ENCODE measurements around the gene CST1.
"Not testable (repeated sequence)": the region's sequence is repeated elsewhere in the genome, so short reads cannot be mapped to it uniquely, and the experiment has no call there.

CST1 gene

DNA sequence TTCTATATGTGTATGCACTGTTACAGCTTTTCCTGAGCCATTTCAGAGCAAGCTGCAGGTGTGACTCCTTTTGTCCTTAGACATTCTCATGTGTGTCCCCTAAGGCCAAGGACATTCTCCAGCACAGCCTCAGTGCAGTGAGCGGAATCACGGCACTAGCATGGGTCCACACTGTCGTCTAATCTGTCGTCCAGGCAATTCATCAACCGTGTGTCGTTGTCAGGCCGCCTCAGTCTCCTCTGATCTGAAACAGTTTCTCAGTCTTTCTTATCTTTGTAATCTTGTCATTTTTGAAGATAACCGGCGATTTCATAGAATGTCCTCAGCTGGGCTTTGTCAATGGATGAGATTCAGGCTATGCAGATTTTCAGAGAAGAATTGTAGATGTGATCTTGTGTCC lies 31.4 kb downstream of the CST1 start:
- CTCF ChIA-PET; H3K4me1 ChIP-seq (ENCODE audit: control extremely low read depth in 1 of 4, control insufficient read depth in 4 of 4, insufficient read depth in 4 of 4, low read length in 3 of 4); H3K27me3 ChIP-seq (replicated peaks in 2 of 5; ENCODE audit: control insufficient read depth in 4 of 5, insufficient read depth in 5 of 5, low read length in 4 of 5); DNase-seq; H3K9me3 ChIP-seq (ENCODE audit: control extremely low read depth in 1 of 5, control insufficient read depth in 4 of 5, insufficient read depth in 2 of 5, low read depth in 1 of 5, low read length in 4 of 5); POLR2A ChIA-PET; H3K36me3 ChIP-seq (ENCODE audit: control insufficient read depth in 4 of 4, insufficient read depth in 4 of 4, low read length in 3 of 4); H3K4me3 ChIP-seq (ENCODE audit: control insufficient read depth in 1 of 7, extremely low read depth in 1 of 7, insufficient read depth in 4 of 7, low read depth in 2 of 7, low read length in 6 of 7); H3K27ac ChIP-seq (ENCODE audit: insufficient read depth in 1 of 2, low read depth in 1 of 2, low read length in 2 of 2, poor library complexity in 1 of 2, severe bottlenecking in 2 of 2): not testable (repeated sequence)
- 89% methylated on average over 4 of the region's 9 CpGs for WGBS (ENCODE audit: insufficient coverage)

DNA sequence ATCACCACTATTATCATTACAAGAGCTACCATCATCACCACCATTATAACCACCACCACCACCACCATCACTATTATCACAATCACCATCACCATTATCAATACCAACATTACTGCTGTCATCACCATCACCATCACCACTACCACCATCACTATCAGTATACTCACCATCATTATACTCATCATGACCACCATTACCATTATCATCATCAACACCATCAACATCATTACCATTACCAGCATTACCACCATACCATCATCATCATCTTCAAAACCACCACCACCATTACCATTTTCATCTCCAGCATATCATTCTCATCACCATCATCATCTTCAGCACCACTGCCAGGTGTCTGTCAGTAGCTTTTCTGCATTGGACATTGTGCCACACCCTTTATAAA lies 39.0 kb downstream of the CST1 start:
- CTCF ChIA-PET, POLR2A ChIA-PET: not testable (repeated sequence)

DNA sequence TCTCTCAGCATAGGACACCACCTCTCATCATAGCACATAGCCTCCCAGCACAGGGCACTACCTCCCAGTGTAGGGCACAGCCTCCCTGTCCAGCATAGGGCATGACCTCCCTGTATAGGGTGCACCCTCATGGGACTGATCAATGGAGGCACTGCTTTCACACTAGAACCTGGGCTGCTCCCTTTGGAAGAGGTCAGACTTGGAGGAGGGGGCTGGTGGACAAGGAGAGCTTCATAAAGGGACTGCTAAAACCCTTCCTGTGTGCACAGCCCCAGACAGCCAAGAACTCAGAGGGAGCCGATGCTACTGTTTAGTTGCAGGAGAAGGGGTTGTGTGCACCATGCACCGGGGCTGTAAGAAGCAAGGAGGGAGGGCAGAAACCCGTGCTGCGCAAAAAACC lies 40.0 kb downstream of the CST1 start:
- H3K4me3 ChIP-seq (ENCODE audit: control insufficient read depth in 1 of 7, extremely low read depth in 1 of 7, insufficient read depth in 4 of 7, low read depth in 2 of 7, low read length in 6 of 7), result no peak overlapping the region
- POLR2A ChIA-PET, result no interaction called here
- 94% methylated on average over 2 of the region's 4 CpGs for WGBS (ENCODE audit: insufficient coverage)

More for the DNA sequence above, 39.0 kb downstream of the CST1 start:
- H3K4me3 ChIP-seq (ENCODE audit: control insufficient read depth in 1 of 7, extremely low read depth in 1 of 7, insufficient read depth in 4 of 7, low read depth in 2 of 7, low read length in 6 of 7); H3K4me1 ChIP-seq (ENCODE audit: control extremely low read depth in 1 of 4, control insufficient read depth in 4 of 4, insufficient read depth in 4 of 4, low read length in 3 of 4); H3K36me3 ChIP-seq (ENCODE audit: control insufficient read depth in 4 of 4, insufficient read depth in 4 of 4, low read length in 3 of 4); H3K27me3 ChIP-seq (replicated peaks in 2 of 5; ENCODE audit: control insufficient read depth in 4 of 5, insufficient read depth in 5 of 5, low read length in 4 of 5); H3K9me3 ChIP-seq (ENCODE audit: control extremely low read depth in 1 of 5, control insufficient read depth in 4 of 5, insufficient read depth in 2 of 5, low read depth in 1 of 5, low read length in 4 of 5); DNase-seq; H3K27ac ChIP-seq (ENCODE audit: insufficient read depth in 1 of 2, low read depth in 1 of 2, low read length in 2 of 2, poor library complexity in 1 of 2, severe bottlenecking in 2 of 2): not testable (repeated sequence)

DNA sequence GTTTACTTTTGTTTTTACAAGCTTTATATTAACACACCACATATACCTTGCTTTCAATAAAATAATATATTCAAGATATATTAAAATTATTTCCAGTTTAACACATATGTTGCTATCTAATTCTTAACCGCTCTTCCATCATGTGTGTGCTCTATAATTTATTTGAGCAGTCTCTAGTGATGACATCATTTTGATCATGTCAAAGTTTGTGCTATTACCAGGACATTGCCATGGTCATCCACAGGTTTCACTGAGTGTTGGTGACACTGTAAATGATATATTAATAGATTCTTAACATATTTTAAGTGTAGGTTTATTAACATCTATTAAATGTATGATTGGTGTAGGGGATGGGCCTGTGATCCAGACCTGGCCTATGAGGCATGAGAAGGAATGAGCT lies 44.8 kb downstream of the CST1 start:
- peaks cover 0 to 2% (median 0%) of the 10 kb centered on the region in 5 experiments for H3K27me3 ChIP-seq (replicated peaks in 2 of 5; ENCODE audit: control insufficient read depth in 4 of 5, insufficient read depth in 5 of 5, low read length in 4 of 5)
- no peaks in the 10 kb centered on the region for H3K36me3 ChIP-seq (ENCODE audit: control insufficient read depth in 4 of 4, insufficient read depth in 4 of 4, low read length in 3 of 4)
- no peak overlapping the region for H3K4me3 ChIP-seq (ENCODE audit: control insufficient read depth in 1 of 7, extremely low read depth in 1 of 7, insufficient read depth in 4 of 7, low read depth in 2 of 7, low read length in 6 of 7)
- WGBS (ENCODE audit: insufficient coverage), result no CpG with 5 or more reads among the region's 1 CpG
- ChIA-PET CTCF (no interaction called here), POLR2A (no interaction called here)
- DNase-seq, result no peak
- H3K4me1 ChIP-seq (ENCODE audit: control extremely low read depth in 1 of 4, control insufficient read depth in 4 of 4, insufficient read depth in 4 of 4, low read length in 3 of 4), result no peaks in the 10 kb centered on the region
- H3K9me3 ChIP-seq (ENCODE audit: control extremely low read depth in 1 of 5, control insufficient read depth in 4 of 5, insufficient read depth in 2 of 5, low read depth in 1 of 5, low read length in 4 of 5), result peaks cover 0 to 3% (median 0%) of the 10 kb centered on the region in 5 experiments
- no peak overlapping the region for H3K27ac ChIP-seq (ENCODE audit: insufficient read depth in 1 of 2, low read depth in 1 of 2, low read length in 2 of 2, poor library complexity in 1 of 2, severe bottlenecking in 2 of 2)

More for the DNA sequence above, 40.0 kb downstream of the CST1 start:
- Histone ChIP-seq H3K4me1 (ENCODE audit: control extremely low read depth in 1 of 4, control insufficient read depth in 4 of 4, insufficient read depth in 4 of 4, low read length in 3 of 4) (no peaks in the 10 kb centered on the region), H3K27ac (ENCODE audit: insufficient read depth in 1 of 2, low read depth in 1 of 2, low read length in 2 of 2, poor library complexity in 1 of 2, severe bottlenecking in 2 of 2) (no peak overlapping the region), H3K9me3 (ENCODE audit: control extremely low read depth in 1 of 5, control insufficient read depth in 4 of 5, insufficient read depth in 2 of 5, low read depth in 1 of 5, low read length in 4 of 5) (peaks cover 0 to 3% (median 0%) of the 10 kb centered on the region in 5 experiments), H3K36me3 (ENCODE audit: control insufficient read depth in 4 of 4, insufficient read depth in 4 of 4, low read length in 3 of 4) (no peaks in the 10 kb centered on the region), H3K27me3 (replicated peaks in 2 of 5; ENCODE audit: control insufficient read depth in 4 of 5, insufficient read depth in 5 of 5, low read length in 4 of 5) (peaks cover 0 to 2% (median 0%) of the 10 kb centered on the region in 5 experiments)
- CTCF ChIA-PET, result no interaction called here
- no peak for DNase-seq

DNA sequence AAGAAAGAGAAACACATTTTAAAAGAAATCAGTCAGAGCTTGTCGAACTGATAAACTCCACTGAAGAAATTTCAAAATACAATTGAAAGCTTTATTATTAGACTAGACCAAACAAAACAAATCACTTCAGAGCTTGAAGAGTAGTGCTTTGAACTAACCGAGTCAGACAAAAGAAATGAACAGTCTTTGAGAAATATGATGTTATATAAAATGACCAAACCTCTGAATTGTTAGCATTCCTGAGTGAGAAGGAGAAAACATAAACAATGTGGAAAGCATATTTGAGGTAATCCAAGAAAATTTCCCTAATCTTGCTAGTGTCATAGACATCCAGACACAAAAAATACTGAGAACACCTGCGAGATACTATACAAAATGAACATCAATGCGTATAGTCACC lies 48.7 kb downstream of the CST1 start:
- no peaks in the 10 kb centered on the region for H3K9me3 ChIP-seq (ENCODE audit: control extremely low read depth in 1 of 5, control insufficient read depth in 4 of 5, insufficient read depth in 2 of 5, low read depth in 1 of 5, low read length in 4 of 5)
- no peak overlapping the region for H3K27ac ChIP-seq (ENCODE audit: insufficient read depth in 1 of 2, low read depth in 1 of 2, low read length in 2 of 2, poor library complexity in 1 of 2, severe bottlenecking in 2 of 2)
- ChIA-PET CTCF (no interaction called here), POLR2A (no interaction called here)
- no peaks in the 10 kb centered on the region for H3K4me1 ChIP-seq (ENCODE audit: control extremely low read depth in 1 of 4, control insufficient read depth in 4 of 4, insufficient read depth in 4 of 4, low read length in 3 of 4)
- no peak overlapping the region for H3K4me3 ChIP-seq (ENCODE audit: control insufficient read depth in 1 of 7, extremely low read depth in 1 of 7, insufficient read depth in 4 of 7, low read depth in 2 of 7, low read length in 6 of 7)
- DNase-seq, result no peak
- 100% methylated on average over 1 of the region's 4 CpGs for WGBS (ENCODE audit: insufficient coverage)
- H3K36me3 ChIP-seq (ENCODE audit: control insufficient read depth in 4 of 4, insufficient read depth in 4 of 4, low read length in 3 of 4), result no peaks in the 10 kb centered on the region
- no peaks in the 10 kb centered on the region for H3K27me3 ChIP-seq (replicated peaks in 2 of 5; ENCODE audit: control insufficient read depth in 4 of 5, insufficient read depth in 5 of 5, low read length in 4 of 5)

DNA sequence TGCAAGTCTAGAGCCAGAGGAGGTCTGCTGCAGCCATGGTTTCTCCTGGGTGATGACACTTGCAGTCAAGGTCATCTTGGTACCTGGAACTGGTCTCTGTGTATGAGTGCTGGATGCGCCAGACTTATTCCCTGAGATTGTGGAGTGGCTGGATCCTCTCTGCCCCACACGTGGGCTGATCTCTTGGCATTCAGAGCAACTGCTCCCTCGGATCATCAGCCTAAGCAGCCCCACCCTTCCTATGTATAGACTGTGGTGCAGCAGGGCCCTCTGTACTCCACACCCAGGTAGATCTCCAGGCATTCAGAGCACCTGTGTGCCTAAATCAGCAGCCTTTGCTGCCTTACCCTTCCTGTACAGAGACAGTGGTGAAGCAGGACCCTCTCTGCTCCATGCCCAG lies 49.8 kb downstream of the CST1 start:
- ChIA-PET CTCF (no interaction called here), POLR2A (no interaction called here)
- H3K27me3 ChIP-seq (replicated peaks in 2 of 5; ENCODE audit: control insufficient read depth in 4 of 5, insufficient read depth in 5 of 5, low read length in 4 of 5), result no peaks in the 10 kb centered on the region
- H3K36me3 ChIP-seq (ENCODE audit: control insufficient read depth in 4 of 4, insufficient read depth in 4 of 4, low read length in 3 of 4), result no peaks in the 10 kb centered on the region
- H3K9me3 ChIP-seq (ENCODE audit: control extremely low read depth in 1 of 5, control insufficient read depth in 4 of 5, insufficient read depth in 2 of 5, low read depth in 1 of 5, low read length in 4 of 5), result no peaks in the 10 kb centered on the region
- no peak overlapping the region for H3K4me3 ChIP-seq (ENCODE audit: control insufficient read depth in 1 of 7, extremely low read depth in 1 of 7, insufficient read depth in 4 of 7, low read depth in 2 of 7, low read length in 6 of 7)
- WGBS (ENCODE audit: insufficient coverage), result 95% methylated on average over 3 of the region's 3 CpGs
- no peak overlapping the region for H3K27ac ChIP-seq (ENCODE audit: insufficient read depth in 1 of 2, low read depth in 1 of 2, low read length in 2 of 2, poor library complexity in 1 of 2, severe bottlenecking in 2 of 2)
- no peak for DNase-seq
- no peaks in the 10 kb centered on the region for H3K4me1 ChIP-seq (ENCODE audit: control extremely low read depth in 1 of 4, control insufficient read depth in 4 of 4, insufficient read depth in 4 of 4, low read length in 3 of 4)

DNA sequence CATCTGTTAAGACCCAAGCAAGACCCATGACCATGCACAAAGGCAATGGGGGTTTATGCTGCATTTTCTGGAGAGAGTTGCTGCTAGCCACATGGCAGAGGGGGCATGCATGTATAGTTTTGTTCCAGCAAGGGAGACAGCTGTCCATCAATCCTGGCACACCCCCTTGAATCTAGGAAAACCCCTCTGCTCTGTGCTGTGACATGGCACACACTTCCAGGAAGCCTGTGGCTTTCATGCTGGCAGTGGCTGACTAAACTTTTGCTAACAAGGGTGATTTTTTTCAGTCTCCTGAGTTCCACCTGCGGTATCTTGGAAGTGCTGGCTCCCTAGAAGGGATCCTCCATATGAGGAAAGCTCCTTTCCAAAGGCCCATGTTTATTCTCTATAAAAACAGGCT lies 52.8 kb downstream of the CST1 start:
- Histone ChIP-seq H3K9me3 (ENCODE audit: control extremely low read depth in 1 of 5, control insufficient read depth in 4 of 5, insufficient read depth in 2 of 5, low read depth in 1 of 5, low read length in 4 of 5) (no peaks in the 10 kb centered on the region), H3K27me3 (replicated peaks in 2 of 5; ENCODE audit: control insufficient read depth in 4 of 5, insufficient read depth in 5 of 5, low read length in 4 of 5) (no peaks in the 10 kb centered on the region), H3K27ac (ENCODE audit: insufficient read depth in 1 of 2, low read depth in 1 of 2, low read length in 2 of 2, poor library complexity in 1 of 2, severe bottlenecking in 2 of 2) (no peak overlapping the region), H3K36me3 (ENCODE audit: control insufficient read depth in 4 of 4, insufficient read depth in 4 of 4, low read length in 3 of 4) (no peaks in the 10 kb centered on the region), H3K4me1 (ENCODE audit: control extremely low read depth in 1 of 4, control insufficient read depth in 4 of 4, insufficient read depth in 4 of 4, low read length in 3 of 4) (no peaks in the 10 kb centered on the region), H3K4me3 (ENCODE audit: control insufficient read depth in 1 of 7, extremely low read depth in 1 of 7, insufficient read depth in 4 of 7, low read depth in 2 of 7, low read length in 6 of 7) (no peak overlapping the region)
- DNase-seq, result no peak
- WGBS (ENCODE audit: insufficient coverage), result 77% methylated on average over 1 of the region's 1 CpG
- POLR2A ChIA-PET, result no interaction called here
- CTCF ChIA-PET, result no interaction called here

Measured in common myeloid progenitor, CD34-positive (primary cell).